Upper lobe of left lung (tissue), 4 donors: ENCODE measurements around the gene MKKS.
"Not testable (repeated sequence)": the region's sequence is repeated elsewhere in the genome, so short reads cannot be mapped to it uniquely, and the experiment has no call there.

ENCODE experiments used
- POLR2A ChIP-seq, 4 donors: fragments of 450-650 bp; IDR thresholded peaks; one replicate each; pipeline ENCODE4 v1.5.1; 2016 to 2017; ENCODE audit warnings: antibody characterized with exemption in 4 of 4, mild to moderate bottlenecking in 2 of 4
- TF ChIP-seq, protein P1 (sequence below), 6 experiments: fragments of 450-650 bp in 4 of 6; fragments of 200-600 bp in 2 of 6; sonication (generic) in 2 of 6; IDR thresholded peaks; one replicate each; pipeline ENCODE4 v1.5.1; 2016 to 2019; ENCODE audit warnings: antibody characterized with exemption in 6 of 6

DNA sequence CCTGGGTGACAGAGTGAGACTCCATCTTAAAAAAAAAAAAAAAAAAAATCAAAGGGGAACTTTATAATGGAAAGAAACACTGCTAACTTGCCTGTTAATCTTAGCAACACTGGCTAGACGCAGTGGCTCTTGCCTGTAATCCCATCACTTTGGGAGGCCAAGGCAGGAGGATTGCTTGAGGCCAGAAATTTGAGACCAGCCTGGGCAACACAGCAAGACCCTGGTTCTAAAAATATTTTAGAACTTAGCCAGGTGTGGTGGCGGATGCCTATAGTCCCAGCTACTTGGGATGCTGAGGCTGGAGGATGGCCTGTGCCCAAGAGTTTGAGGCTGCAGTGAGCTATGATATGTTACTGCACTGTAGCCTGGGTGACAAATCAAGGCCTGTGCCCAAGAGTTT lies 16.8 kb downstream of the MKKS start:
- TF ChIP-seq POLR2A (IDR thresholded peaks at IDR 0.05) = not testable (repeated sequence)
- TF ChIP-seq, protein P1, sequence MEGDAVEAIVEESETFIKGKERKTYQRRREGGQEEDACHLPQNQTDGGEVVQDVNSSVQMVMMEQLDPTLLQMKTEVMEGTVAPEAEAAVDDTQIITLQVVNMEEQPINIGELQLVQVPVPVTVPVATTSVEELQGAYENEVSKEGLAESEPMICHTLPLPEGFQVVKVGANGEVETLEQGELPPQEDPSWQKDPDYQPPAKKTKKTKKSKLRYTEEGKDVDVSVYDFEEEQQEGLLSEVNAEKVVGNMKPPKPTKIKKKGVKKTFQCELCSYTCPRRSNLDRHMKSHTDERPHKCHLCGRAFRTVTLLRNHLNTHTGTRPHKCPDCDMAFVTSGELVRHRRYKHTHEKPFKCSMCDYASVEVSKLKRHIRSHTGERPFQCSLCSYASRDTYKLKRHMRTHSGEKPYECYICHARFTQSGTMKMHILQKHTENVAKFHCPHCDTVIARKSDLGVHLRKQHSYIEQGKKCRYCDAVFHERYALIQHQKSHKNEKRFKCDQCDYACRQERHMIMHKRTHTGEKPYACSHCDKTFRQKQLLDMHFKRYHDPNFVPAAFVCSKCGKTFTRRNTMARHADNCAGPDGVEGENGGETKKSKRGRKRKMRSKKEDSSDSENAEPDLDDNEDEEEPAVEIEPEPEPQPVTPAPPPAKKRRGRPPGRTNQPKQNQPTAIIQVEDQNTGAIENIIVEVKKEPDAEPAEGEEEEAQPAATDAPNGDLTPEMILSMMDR (IDR thresholded peaks at IDR 0.05) = not testable (repeated sequence)
